ENCODE measurements around the gene TMEM187.

- TF ChIP-seq CTCF (IDR thresholded peaks at IDR 0.05) (no peak), POLR2A (IDR thresholded peaks at IDR 0.05) (no peak)
Measured at GRCh38 chrX:154030266-154030665, 57.7 kb downstream of the TMEM187 start.

Data from esophagus squamous epithelium (tissue), 4 donors.